Liver (tissue), 3 donors: Measurements from ENCODE around the gene GXYLT2.

Experiments used
- GABPA ChIP-seq, 2 donors: IDR thresholded peaks in 1 of 2; conservative IDR thresholded peaks in 1 of 2; 2 replicates each; pipeline ENCODE4 v1.6.1; 2016; ENCODE audit warnings: antibody characterized with exemption in 2 of 2, mild to moderate bottlenecking in 1 of 2, moderate library complexity in 1 of 2
- HNF4A ChIP-seq, 2 donors: conservative IDR thresholded peaks; 2 replicates each; pipeline ENCODE4 v1.6.1; 2016; ENCODE audit warnings: antibody characterized with exemption in 2 of 2, mild to moderate bottlenecking in 2 of 2
- JUND ChIP-seq, 2 donors: IDR thresholded peaks; 2 replicates each; pipeline ENCODE4 v1.6.1; 2016; ENCODE audit warnings: antibody characterized with exemption in 2 of 2
- TAF1 ChIP-seq: conservative IDR thresholded peaks from 2 replicates; pipeline ENCODE4 v1.6.1; 2016; ENCODE audit warnings: antibody characterized with exemption, mild to moderate bottlenecking
- YY1 ChIP-seq: IDR thresholded peaks from 2 replicates; pipeline ENCODE4 v1.6.1; 2016; ENCODE audit warnings: antibody characterized with exemption, mild to moderate bottlenecking
- TF ChIP-seq, protein P1 (sequence below): IDR thresholded peaks from 2 replicates; pipeline ENCODE4 v1.6.1; 2016; ENCODE audit warnings: antibody characterized with exemption
- TF ChIP-seq, protein P2 (sequence below): fragments of 150-350 bp; IDR thresholded peaks from 2 replicates; pipeline ENCODE4 v1.5.1; 2017; ENCODE audit warnings: improper control_type of control experiment, low read depth, low read length; ENCODE audit not compliant: missing input control
- TF ChIP-seq, protein P3 (sequence below): IDR thresholded peaks from 2 replicates; pipeline ENCODE4 v1.6.1; 2016; ENCODE audit warnings: antibody characterized with exemption, mild to moderate bottlenecking
- donor health status: healthy.
- donor health status: healthy.

DNA sequence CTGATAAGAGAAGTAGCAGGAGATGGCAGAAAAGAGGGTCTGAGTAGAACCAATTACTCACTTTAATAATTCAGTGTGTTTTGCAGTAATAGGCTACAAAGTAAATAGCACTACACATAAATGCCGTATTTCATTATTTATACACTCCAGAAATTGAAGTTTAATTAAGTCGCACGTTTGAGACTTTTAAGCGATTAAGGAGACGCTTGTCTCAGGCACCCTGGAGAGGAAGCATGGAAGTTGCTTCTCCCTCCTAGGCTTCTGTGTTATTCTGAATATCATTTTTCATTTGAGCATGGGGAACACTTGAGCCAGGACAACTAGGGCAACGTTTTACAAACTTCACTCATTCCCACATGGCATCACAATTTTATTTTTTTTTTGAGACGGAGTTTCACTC, 12.2 kb downstream of the GXYLT2 start:
- no peak for TF ChIP-seq JUND (IDR thresholded peaks at IDR 0.05)
- TF ChIP-seq, protein P1, sequence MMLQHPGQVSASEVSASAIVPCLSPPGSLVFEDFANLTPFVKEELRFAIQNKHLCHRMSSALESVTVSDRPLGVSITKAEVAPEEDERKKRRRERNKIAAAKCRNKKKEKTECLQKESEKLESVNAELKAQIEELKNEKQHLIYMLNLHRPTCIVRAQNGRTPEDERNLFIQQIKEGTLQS, result no peak
- TF ChIP-seq, protein P2, sequence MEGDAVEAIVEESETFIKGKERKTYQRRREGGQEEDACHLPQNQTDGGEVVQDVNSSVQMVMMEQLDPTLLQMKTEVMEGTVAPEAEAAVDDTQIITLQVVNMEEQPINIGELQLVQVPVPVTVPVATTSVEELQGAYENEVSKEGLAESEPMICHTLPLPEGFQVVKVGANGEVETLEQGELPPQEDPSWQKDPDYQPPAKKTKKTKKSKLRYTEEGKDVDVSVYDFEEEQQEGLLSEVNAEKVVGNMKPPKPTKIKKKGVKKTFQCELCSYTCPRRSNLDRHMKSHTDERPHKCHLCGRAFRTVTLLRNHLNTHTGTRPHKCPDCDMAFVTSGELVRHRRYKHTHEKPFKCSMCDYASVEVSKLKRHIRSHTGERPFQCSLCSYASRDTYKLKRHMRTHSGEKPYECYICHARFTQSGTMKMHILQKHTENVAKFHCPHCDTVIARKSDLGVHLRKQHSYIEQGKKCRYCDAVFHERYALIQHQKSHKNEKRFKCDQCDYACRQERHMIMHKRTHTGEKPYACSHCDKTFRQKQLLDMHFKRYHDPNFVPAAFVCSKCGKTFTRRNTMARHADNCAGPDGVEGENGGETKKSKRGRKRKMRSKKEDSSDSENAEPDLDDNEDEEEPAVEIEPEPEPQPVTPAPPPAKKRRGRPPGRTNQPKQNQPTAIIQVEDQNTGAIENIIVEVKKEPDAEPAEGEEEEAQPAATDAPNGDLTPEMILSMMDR, result no peak
- TF ChIP-seq GABPA (IDR thresholded peaks at IDR 0.05 in 1 of 2, conservative IDR thresholded peaks at IDR 0.05 in 1 of 2), result no peak
- no peak for TF ChIP-seq HNF4A (conservative IDR thresholded peaks at IDR 0.05)
- TF ChIP-seq, protein P3, sequence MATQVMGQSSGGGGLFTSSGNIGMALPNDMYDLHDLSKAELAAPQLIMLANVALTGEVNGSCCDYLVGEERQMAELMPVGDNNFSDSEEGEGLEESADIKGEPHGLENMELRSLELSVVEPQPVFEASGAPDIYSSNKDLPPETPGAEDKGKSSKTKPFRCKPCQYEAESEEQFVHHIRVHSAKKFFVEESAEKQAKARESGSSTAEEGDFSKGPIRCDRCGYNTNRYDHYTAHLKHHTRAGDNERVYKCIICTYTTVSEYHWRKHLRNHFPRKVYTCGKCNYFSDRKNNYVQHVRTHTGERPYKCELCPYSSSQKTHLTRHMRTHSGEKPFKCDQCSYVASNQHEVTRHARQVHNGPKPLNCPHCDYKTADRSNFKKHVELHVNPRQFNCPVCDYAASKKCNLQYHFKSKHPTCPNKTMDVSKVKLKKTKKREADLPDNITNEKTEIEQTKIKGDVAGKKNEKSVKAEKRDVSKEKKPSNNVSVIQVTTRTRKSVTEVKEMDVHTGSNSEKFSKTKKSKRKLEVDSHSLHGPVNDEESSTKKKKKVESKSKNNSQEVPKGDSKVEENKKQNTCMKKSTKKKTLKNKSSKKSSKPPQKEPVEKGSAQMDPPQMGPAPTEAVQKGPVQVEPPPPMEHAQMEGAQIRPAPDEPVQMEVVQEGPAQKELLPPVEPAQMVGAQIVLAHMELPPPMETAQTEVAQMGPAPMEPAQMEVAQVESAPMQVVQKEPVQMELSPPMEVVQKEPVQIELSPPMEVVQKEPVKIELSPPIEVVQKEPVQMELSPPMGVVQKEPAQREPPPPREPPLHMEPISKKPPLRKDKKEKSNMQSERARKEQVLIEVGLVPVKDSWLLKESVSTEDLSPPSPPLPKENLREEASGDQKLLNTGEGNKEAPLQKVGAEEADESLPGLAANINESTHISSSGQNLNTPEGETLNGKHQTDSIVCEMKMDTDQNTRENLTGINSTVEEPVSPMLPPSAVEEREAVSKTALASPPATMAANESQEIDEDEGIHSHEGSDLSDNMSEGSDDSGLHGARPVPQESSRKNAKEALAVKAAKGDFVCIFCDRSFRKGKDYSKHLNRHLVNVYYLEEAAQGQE, result no peak
- no peak for TF ChIP-seq TAF1
- TF ChIP-seq YY1, result no peak
